Activated T-cell treated with anti-CD3 and anti-CD28 coated beads, Interleukin-2, amount 50 U/mL, for 4 hours (primary cell): ENCODE measurements around the gene NCOA5. TPM values are rescaled to one million over a fixed set of nuclear protein-coding genes. Genes with fewer than 3 reads are reported as not detected.
"Not testable (repeated sequence)": the region's sequence is repeated elsewhere in the genome, so short reads cannot be mapped to it uniquely, and the experiment has no call there.

Experiments
- ATAC-seq, 2 donors: fragments of 200-7000 bp; cut with Tn5 transposase; one replicate each; pipeline ENCODE4 v1.10.0; 2021
- DNase-seq: peaks from one replicate; pipeline ENCODE4 v3.0.0-alpha.2; 2020
- H3K27me3 Mint-ChIP-seq: one replicate; pipeline ENCODE4 v1.8.0; 2021; ENCODE audit warnings: low read depth, mixed read lengths
- H3K36me3 Mint-ChIP-seq: one replicate; pipeline ENCODE4 v1.8.0; 2022; ENCODE audit warnings: mixed read lengths; ENCODE audit not compliant: insufficient read depth
- H3K4me1 Mint-ChIP-seq: one replicate; pipeline ENCODE4 v1.8.0; 2021; ENCODE audit warnings: low read depth, mixed read lengths
- H3K4me3 Mint-ChIP-seq: one replicate; pipeline ENCODE4 v1.8.0; 2021; ENCODE audit warnings: mild to moderate bottlenecking, moderate library complexity, mixed read lengths
- H3K9me3 Mint-ChIP-seq: one replicate; pipeline ENCODE4 v1.8.0; 2021; ENCODE audit warnings: mixed read lengths
- total RNA-seq, 3 donors: library from RNA; stranded (reverse); gene quantifications; one replicate each; pipeline ENCODE4 v1.2.1, GENCODE V29; 2021

NCOA5 gene
- total RNA-seq, 3 donors from 2014 or later: 38.2 to 45.0 (median 43.3) TPM

- peaks cover 28% of the 10 kb centered on the region for H3K4me1 Mint-ChIP-seq
- ATAC-seq, H3K4me3 Mint-ChIP-seq, H3K27me3 Mint-ChIP-seq, H3K9me3 Mint-ChIP-seq, DNase-seq, H3K36me3 Mint-ChIP-seq: not testable (repeated sequence)
Measured at GRCh38 chr20:46091622-46092535, 2.1 kb upstream of the NCOA5 start.

- peaks cover 54% of the 10 kb centered on the region for H3K4me1 Mint-ChIP-seq
- H3K27me3 Mint-ChIP-seq: no peaks in the 10 kb centered on the region
- H3K36me3 Mint-ChIP-seq: peaks cover 2% of the 10 kb centered on the region
- peak; percentile 51 to 53 for ATAC-seq
- peak overlapping the region; percentile 91 for H3K4me3 Mint-ChIP-seq
- no peaks in the 10 kb centered on the region for H3K9me3 Mint-ChIP-seq
- DNase-seq: peak; percentile 44
Measured at GRCh38 chr20:46089167-46089416, 670 bp downstream of the NCOA5 start.

GRCh38 chr20:46088409-46089166 lies 1.2 kb downstream of the NCOA5 start:
- ATAC-seq (no peak), DNase-seq (no peak)
- Mint-ChIP-seq H3K4me3 (peak overlapping the region; percentile 91), H3K27me3 (no peaks in the 10 kb centered on the region), H3K36me3 (peaks cover 2% of the 10 kb centered on the region), H3K9me3 (no peaks in the 10 kb centered on the region), H3K4me1 (peaks cover 57% of the 10 kb centered on the region)

- ATAC-seq (no peak), DNase-seq (no peak)
- Mint-ChIP-seq H3K27me3 (no peaks in the 10 kb centered on the region), H3K36me3 (peaks cover 4% of the 10 kb centered on the region), H3K4me1 (peaks cover 70% of the 10 kb centered on the region), H3K4me3 (peak overlapping the region; percentile 25), H3K9me3 (no peaks in the 10 kb centered on the region)
Measured at GRCh38 chr20:46087161-46087560, 2.6 kb downstream of the NCOA5 start.

- Mint-ChIP-seq H3K9me3 (no peaks in the 10 kb centered on the region), H3K4me1 (peaks cover 74% of the 10 kb centered on the region), H3K27me3 (no peaks in the 10 kb centered on the region), H3K4me3 (peak overlapping the region; percentile 31), H3K36me3 (peaks cover 6% of the 10 kb centered on the region)
- DNase-seq (no peak), ATAC-seq (no peak)
Measured at GRCh38 chr20:46085179-46085851, 4.4 kb downstream of the NCOA5 start.

GRCh38 chr20:46084805-46085178 lies 5.0 kb downstream of the NCOA5 start:
- no peak for DNase-seq
- Mint-ChIP-seq H3K36me3 (peaks cover 6% of the 10 kb centered on the region), H3K9me3 (no peaks in the 10 kb centered on the region), H3K4me1 (peaks cover 69% of the 10 kb centered on the region), H3K4me3 (no peak overlapping the region), H3K27me3 (no peaks in the 10 kb centered on the region)
- ATAC-seq: no peak

GRCh38 chr20:46083531-46084061 lies 6.2 kb downstream of the NCOA5 start:
- no peak overlapping the region for H3K4me3 Mint-ChIP-seq
- H3K4me1 Mint-ChIP-seq: peaks cover 70% of the 10 kb centered on the region
- DNase-seq: no peak
- H3K36me3 Mint-ChIP-seq: peaks cover 14% of the 10 kb centered on the region
- H3K9me3 Mint-ChIP-seq: no peaks in the 10 kb centered on the region
- ATAC-seq: no peak
- H3K27me3 Mint-ChIP-seq: no peaks in the 10 kb centered on the region

GRCh38 chr20:46083101-46083500 lies 6.7 kb downstream of the NCOA5 start:
- Mint-ChIP-seq H3K4me3 (no peak overlapping the region), H3K4me1 (peaks cover 65% of the 10 kb centered on the region), H3K27me3 (no peaks in the 10 kb centered on the region), H3K9me3 (no peaks in the 10 kb centered on the region), H3K36me3 (peaks cover 19% of the 10 kb centered on the region)
- no peak for ATAC-seq
- no peak for DNase-seq

GRCh38 chr20:46081074-46081473 lies 8.7 kb downstream of the NCOA5 start:
- no peaks in the 10 kb centered on the region for H3K9me3 Mint-ChIP-seq

GRCh38 chr20:46078954-46079353 lies 10.8 kb downstream of the NCOA5 start:
- Mint-ChIP-seq H3K36me3 (peaks cover 30% of the 10 kb centered on the region), H3K4me1 (peaks cover 28% of the 10 kb centered on the region), H3K27me3 (no peaks in the 10 kb centered on the region), H3K9me3 (no peaks in the 10 kb centered on the region), H3K4me3 (no peak overlapping the region)
- DNase-seq (no peak), ATAC-seq (no peak)

More at GRCh38 chr20:46081074-46081473, 8.7 kb downstream of the NCOA5 start:
- Mint-ChIP-seq H3K36me3 (peaks cover 23% of the 10 kb centered on the region), H3K4me3 (no peak overlapping the region), H3K4me1 (peaks cover 45% of the 10 kb centered on the region), H3K27me3 (no peaks in the 10 kb centered on the region)
- no peak for DNase-seq
- no peak for ATAC-seq

- Mint-ChIP-seq H3K4me3 (no peak overlapping the region), H3K27me3 (no peaks in the 10 kb centered on the region), H3K4me1 (peaks cover 18% of the 10 kb centered on the region), H3K36me3 (peaks cover 34% of the 10 kb centered on the region), H3K9me3 (no peaks in the 10 kb centered on the region)
- DNase-seq: no peak
- ATAC-seq: no peak
Measured at GRCh38 chr20:46077642-46078305, 12.0 kb downstream of the NCOA5 start.

- Mint-ChIP-seq H3K9me3 (no peaks in the 10 kb centered on the region), H3K4me1 (peaks cover 10% of the 10 kb centered on the region), H3K36me3 (peaks cover 34% of the 10 kb centered on the region), H3K27me3 (no peaks in the 10 kb centered on the region), H3K4me3 (no peak overlapping the region)
- ATAC-seq: no peak
- DNase-seq: no peak
Measured at GRCh38 chr20:46076806-46077205, 13.0 kb downstream of the NCOA5 start.

- DNase-seq: no peak
- no peak for ATAC-seq
- H3K4me1 Mint-ChIP-seq: peaks cover 2% of the 10 kb centered on the region
- H3K36me3 Mint-ChIP-seq: peaks cover 31% of the 10 kb centered on the region
- H3K4me3 Mint-ChIP-seq: no peak overlapping the region
- no peaks in the 10 kb centered on the region for H3K9me3 Mint-ChIP-seq
- no peaks in the 10 kb centered on the region for H3K27me3 Mint-ChIP-seq
Measured at GRCh38 chr20:46074006-46074405, 15.8 kb downstream of the NCOA5 start.

GRCh38 chr20:46073443-46073842 lies 16.3 kb downstream of the NCOA5 start:
- no peak for ATAC-seq
- no peaks in the 10 kb centered on the region for H3K9me3 Mint-ChIP-seq

More at GRCh38 chr20:46073443-46073842, 16.3 kb downstream of the NCOA5 start:
- no peak for DNase-seq
- Mint-ChIP-seq H3K4me3 (no peak overlapping the region), H3K36me3 (peaks cover 30% of the 10 kb centered on the region), H3K27me3 (no peaks in the 10 kb centered on the region), H3K4me1 (peaks cover 2% of the 10 kb centered on the region)
